ENCODE measurements around the gene SUPT7L.
A peak's percentile ranks its signal among the peaks of the same experiment; 100 is the strongest.
"Not testable (repeated sequence)": the region's sequence is repeated elsewhere in the genome, so short reads cannot be mapped to it uniquely, and the experiment has no call there.

SUPT7L gene

GRCh38 chr2:27683390-27684071 lies 20.1 kb upstream of the SUPT7L start:
- DNase-seq: peak; percentile 72

- DNase-seq: not testable (repeated sequence)
Observed at GRCh38 chr2:27682334-27682771, 18.9 kb upstream of the SUPT7L start.

GRCh38 chr2:27681841-27682240 lies 18.4 kb upstream of the SUPT7L start:
- DNase-seq: no peak

DNA sequence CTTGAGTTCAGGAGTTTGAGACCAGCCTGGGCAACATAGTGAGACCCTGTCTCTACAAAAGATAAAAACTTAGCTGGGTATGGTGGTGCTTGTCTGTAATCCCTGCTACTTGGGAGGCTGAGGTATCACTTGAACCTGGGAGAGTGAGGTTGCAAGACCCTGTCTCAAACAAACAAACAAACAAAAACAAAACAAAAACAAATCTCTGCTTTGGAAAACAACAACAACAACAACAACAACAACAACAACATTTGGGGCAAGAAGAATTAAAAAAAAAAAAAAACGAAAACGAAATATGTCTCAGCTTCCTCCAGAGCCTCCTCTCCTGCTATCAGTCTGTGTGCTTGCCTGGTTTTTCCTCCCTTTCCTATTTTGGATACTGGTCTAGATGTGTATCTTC lies 17.2 kb upstream of the SUPT7L start:
- DNase-seq: no peak

GRCh38 chr2:27672723-27673486 lies 9.5 kb upstream of the SUPT7L start:
- DNase-seq: no peak

DNA sequence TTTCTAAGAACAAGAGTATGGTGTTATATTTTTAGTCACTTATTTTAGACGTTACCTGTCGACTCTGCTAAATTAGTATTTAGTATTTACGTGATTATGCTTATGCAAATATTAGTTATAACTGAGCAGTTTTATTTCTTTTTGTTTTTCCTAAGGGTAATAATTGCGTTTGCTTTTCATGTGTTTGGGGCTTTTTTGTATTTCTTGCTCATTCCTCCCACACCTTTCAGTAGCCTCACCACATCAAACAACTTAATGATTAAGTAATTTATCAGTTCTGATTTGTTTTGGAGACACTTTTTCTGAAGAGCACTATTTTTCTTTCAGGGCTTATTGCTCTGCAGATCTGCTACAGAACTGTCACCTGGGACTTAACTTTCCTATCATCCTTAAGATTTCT lies 7.8 kb upstream of the SUPT7L start:
- DNase-seq: no peak

DNA sequence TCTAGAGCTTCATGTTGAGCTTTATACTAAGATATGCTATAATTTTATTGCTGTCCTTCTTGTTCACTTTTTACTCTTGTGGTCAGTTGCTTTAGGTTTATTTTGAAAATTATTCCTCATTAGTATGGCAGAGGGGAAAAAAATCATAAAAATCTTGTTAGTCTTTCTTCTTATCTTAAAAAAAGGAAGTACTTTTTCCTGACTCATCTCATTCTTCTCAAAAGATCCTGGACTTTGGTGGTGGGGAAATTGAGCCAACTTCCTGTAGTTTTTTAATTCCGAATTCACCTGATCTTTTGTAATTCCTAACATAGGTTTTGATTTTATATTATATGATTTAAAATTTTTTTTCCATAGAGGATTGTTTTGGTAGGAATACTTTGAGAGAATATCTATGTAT lies 4.0 kb upstream of the SUPT7L start:
- no peak for DNase-seq

GRCh38 chr2:27664622-27665363 lies 1.4 kb upstream of the SUPT7L start:
- DNase-seq: no peak

- DNase-seq: no peak
Observed at GRCh38 chr2:27664154-27664574, 750 bp upstream of the SUPT7L start.

- DNase-seq: no peak
Observed at GRCh38 chr2:27661371-27661770, 2.0 kb downstream of the SUPT7L start.

GRCh38 chr2:27655155-27655951 lies 8.1 kb downstream of the SUPT7L start:
- no peak for DNase-seq

DNA sequence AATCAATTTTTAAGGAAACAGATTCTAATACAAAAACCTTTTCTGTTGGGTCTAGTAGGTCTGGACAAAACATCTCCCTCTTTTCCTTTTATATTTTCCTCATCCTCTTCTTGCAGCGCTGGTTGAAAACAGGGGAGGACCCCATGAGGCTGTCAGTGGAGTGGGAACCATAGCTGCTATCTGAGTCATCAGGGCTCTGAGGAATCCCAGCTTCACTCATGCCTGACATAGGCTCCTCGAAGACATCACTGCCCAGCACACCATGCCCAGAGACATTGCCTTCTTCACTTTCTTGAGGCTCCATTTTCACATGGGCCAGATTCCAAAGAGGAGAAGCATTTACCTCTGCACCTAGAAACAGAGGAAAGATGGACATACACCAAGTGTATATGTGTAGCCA lies 10.0 kb downstream of the SUPT7L start:
- no peak for DNase-seq

DNA sequence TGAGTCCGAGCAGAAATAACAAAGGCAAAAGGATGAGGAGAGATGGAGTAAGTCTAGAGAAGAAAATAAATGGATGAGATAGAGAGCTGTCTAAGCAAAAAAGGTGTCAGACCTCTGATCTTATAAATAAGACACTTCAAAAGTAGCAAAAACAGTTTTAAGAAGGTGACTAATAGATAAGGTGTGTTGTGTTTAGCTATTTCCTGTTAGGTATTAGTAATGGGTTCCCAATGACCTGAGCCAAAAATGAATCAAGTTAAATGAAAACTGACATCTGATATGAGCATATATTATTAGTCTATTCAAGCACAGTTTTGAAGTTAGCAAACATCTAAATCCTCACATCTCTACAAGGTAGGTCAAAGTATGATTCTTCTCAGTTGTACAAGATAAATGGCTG lies 10.6 kb downstream of the SUPT7L start:
- no peak for DNase-seq

GRCh38 chr2:27652341-27652740 lies 11.1 kb downstream of the SUPT7L start:
- no peak for DNase-seq

DNA sequence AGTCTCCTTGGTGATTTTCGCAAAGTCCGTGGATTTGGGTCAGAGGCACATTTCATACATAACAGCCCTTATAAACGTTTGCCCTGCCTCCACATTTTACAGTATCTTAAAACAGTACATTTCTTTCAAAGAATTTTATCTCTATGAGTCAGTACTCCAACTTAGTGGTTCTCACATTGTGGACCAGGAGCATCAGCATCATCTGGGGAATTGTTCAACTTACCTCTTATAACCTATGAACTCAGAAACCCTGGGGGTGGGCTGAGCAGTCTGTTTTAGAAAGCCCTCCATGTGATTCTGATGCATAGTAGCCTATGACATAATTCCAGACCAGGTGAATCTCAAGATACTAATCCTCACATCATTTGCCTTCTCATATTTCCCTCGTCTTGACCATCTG lies 12.4 kb downstream of the SUPT7L start:
- DNase-seq: no peak

DNA sequence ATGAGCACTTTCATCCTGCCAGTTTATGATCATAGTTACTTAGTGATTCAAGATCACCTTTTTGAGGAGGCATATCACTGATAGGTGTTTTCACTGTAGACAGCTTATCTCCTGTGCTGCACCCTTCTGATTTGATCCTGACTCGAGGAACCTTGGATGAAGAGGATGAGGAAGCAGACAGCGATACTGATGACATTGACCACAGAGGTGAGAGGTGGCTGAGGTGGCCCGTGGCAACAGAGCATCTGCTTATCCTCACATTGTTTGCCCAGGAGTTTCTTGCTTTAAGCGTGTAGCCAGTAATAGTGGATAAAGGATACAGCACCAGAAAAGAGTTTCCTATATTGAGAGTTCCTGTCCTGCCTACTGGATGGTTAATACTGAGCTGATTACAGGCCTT lies 15.7 kb downstream of the SUPT7L start:
- DNase-seq: no peak

- no peak for DNase-seq
Observed at GRCh38 chr2:27647289-27647688, 16.1 kb downstream of the SUPT7L start.

GRCh38 chr2:27645197-27645596 lies 18.2 kb downstream of the SUPT7L start:
- DNase-seq: no peak

DNA sequence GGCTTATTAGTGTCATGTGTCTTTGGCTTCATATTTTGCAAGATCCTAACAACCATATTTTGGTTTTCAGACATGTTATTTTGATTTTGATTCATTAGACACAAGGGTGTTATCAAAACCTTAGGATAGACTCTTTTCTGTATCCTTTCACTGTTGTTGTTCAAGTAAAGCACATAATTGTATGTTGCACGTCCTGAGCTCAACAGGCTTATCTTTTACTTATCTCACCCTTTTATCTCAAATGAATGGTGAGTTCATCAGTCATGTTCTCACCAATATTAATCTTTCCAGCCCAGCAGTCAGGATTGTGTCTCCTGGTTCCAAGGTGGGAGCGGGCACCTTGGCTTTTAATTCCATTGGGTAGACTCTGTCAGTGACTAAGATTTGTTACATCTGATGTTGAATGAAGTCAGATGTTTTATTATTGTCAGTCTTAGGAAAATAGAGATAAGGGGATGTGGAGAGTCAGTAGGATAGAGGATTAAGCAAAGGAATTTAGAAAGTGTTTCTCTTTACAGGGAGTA lies 22.6 kb downstream of the SUPT7L start:
- no peak for DNase-seq

GRCh38 chr2:27638709-27639108 lies 24.7 kb downstream of the SUPT7L start:
- no peak for DNase-seq

GRCh38 chr2:27638037-27638637 lies 25.3 kb downstream of the SUPT7L start:
- no peak for DNase-seq

- no peak for DNase-seq
Observed at GRCh38 chr2:27636766-27637165, 26.6 kb downstream of the SUPT7L start.
